T-cell (primary cell): Measurements from ENCODE around the gene CDC14A. TPM values are rescaled to one million over a fixed set of nuclear protein-coding genes. Genes with fewer than 3 reads are reported as not detected.
A peak's percentile ranks its signal among the peaks of the same experiment; 100 is the strongest.

Experiments
- ATAC-seq, 4 experiments: fragments of 200-7000 bp in 3 of 4; fragments of 150-1000 bp in 1 of 4; cut with Tn5 transposase; replicated peaks in 1 of 4; 1 replicate in 3 of 4; 2 replicates in 1 of 4; pipeline ENCODE4 v1.10.0; 2021; ENCODE audit warnings: moderate library complexity in 3 of 4, mild to moderate bottlenecking in 2 of 4, moderate number of reproducible peaks in 1 of 4
- CTCF ChIA-PET, 2 donors: fragments of 300-600 bp; sonication (Branson Sonifier 250); formaldehyde crosslinking; loops; one replicate each; lab custom pipeline; 2022; ENCODE audit warnings: antibody characterized with exemption in 2 of 2; lab: Charles Lee
- POLR2A ChIA-PET, 2 donors: fragments of 300-600 bp; sonication (Branson Sonifier 250); formaldehyde crosslinking; loops; one replicate each; lab custom pipeline; 2022; ENCODE audit warnings: antibody characterized with exemption in 2 of 2; lab: Charles Lee
- DNase-seq, 35 experiments: peaks; one replicate each; pipeline versions ENCODE4 v3.0.0 to v3.0.0-alpha.2; 2013 to 2023
- H3K27ac ChIP-seq: one replicate; pipeline ENCODE4 v1.5.1; 2013; ENCODE audit warnings: low read length
- H3K27me3 ChIP-seq, 2 experiments: replicated peaks in 1 of 2; 1 replicate in 1 of 2; 2 replicates in 1 of 2; pipeline versions ENCODE4 v1.6.1 to v1.7.0; 2013; ENCODE audit warnings: low read length in 1 of 2, mixed read lengths in 1 of 2; ENCODE audit not compliant: control insufficient read depth in 2 of 2, insufficient read depth in 2 of 2; ENCODE audit errors: extremely low read depth in 1 of 2
- H3K36me3 ChIP-seq, 2 donors: 1 replicate in 1 of 2; 2 replicates in 1 of 2; pipeline versions ENCODE4 v1.6.1 to v1.7.0; 2013; ENCODE audit warnings: low read length in 1 of 2; ENCODE audit not compliant: control insufficient read depth in 2 of 2, insufficient read depth in 1 of 2; ENCODE audit errors: extremely low read depth in 1 of 2
- H3K4me1 ChIP-seq, 2 experiments: 1 replicate in 1 of 2; 2 replicates in 1 of 2; pipeline versions ENCODE4 v1.6.1 to v1.7.0; 2013; ENCODE audit warnings: low read length in 2 of 2, mixed read lengths in 1 of 2; ENCODE audit not compliant: insufficient read depth in 2 of 2, control insufficient read depth in 1 of 2; ENCODE audit errors: extremely low read depth in 1 of 2
- H3K4me3 ChIP-seq, 2 donors: 1 replicate in 1 of 2; 2 replicates in 1 of 2; pipeline versions ENCODE4 v1.5.1 to v1.7.0; 2013; ENCODE audit warnings: mild to moderate bottlenecking in 2 of 2, low read length in 1 of 2, moderate library complexity in 1 of 2; ENCODE audit not compliant: control insufficient read depth in 1 of 2; ENCODE audit errors: extremely low read depth in 1 of 2
- H3K9me3 ChIP-seq: 2 replicates; pipeline ENCODE4 v1.7.0; 2013
- H3K27ac Mint-ChIP-seq, 2 donors: one replicate each; pipeline ENCODE4 v1.8.0; 2020 to 2021; ENCODE audit warnings: mild to moderate bottlenecking in 2 of 2, mixed read lengths in 2 of 2
- H3K27me3 Mint-ChIP-seq, 2 donors: one replicate each; pipeline ENCODE4 v1.8.0; 2021 to 2022; ENCODE audit warnings: mixed read lengths in 2 of 2
- H3K36me3 Mint-ChIP-seq: one replicate; pipeline ENCODE4 v1.8.0; 2021; ENCODE audit warnings: mixed read lengths
- H3K4me1 Mint-ChIP-seq, 3 donors: one replicate each; pipeline ENCODE4 v1.8.0; 2020 to 2022; ENCODE audit warnings: mixed read lengths in 3 of 3, mild to moderate bottlenecking in 1 of 3
- H3K4me3 Mint-ChIP-seq, 3 donors: one replicate each; pipeline ENCODE4 v1.8.0; 2020 to 2022; ENCODE audit warnings: mild to moderate bottlenecking in 3 of 3, mixed read lengths in 3 of 3, moderate library complexity in 3 of 3
- H3K9me3 Mint-ChIP-seq, 3 donors: one replicate each; pipeline ENCODE4 v1.8.0; 2020 to 2022; ENCODE audit warnings: mixed read lengths in 3 of 3
- WGBS: methylation state at CpG from one replicate; pipeline ENCODE4 v1.1.5; 2013; ENCODE audit warnings: missing lambda C conversion rate; ENCODE audit not compliant: insufficient coverage; 5-methylcytosine and 5-hydroxymethylcytosine counted together
- total RNA-seq, 35 experiments: library from RNA in 6 of 35; stranded (reverse) in 6 of 35; fragments of 120-200 nt in 1 of 35; gene quantifications; one replicate each; pipeline versions ENCODE4 v1.2.1 to v1.2.4 and lab custom pipeline; 2013 to 2026

CDC14A gene
- total RNA-seq, 5 donors from 2014 or later (not counting 1 experiment from before 2014, with no cell fraction given): 77.1 to 169 (median 91.6) TPM

DNA sequence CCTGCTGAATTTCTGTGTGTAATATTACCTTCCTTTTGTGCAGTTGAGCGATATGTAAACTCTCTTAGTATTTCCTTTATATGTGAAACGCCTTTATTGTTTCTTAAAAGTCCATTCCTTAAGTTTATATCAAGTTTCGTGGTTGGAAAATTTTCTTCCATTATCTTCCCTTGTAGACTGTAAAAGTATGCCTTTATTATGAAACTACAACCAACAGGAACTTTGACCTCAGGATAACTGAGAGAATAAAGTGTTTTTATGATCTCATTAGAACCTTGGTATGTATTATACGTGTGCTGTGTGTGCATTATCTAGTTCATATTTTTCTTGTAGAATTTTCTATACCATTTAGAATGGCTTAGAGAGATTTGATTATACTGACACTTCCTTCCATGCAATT lies 3.1 kb upstream of the CDC14A start:
- ChIA-PET POLR2A (no interaction called here), CTCF (no interaction called here)
- H3K4me1 Mint-ChIP-seq: peaks cover 7 to 19% (median 10%) of the 10 kb centered on the region in 3 donors
- no peak overlapping the region for H3K27ac Mint-ChIP-seq
- H3K36me3 ChIP-seq: no peaks in the 10 kb centered on the region
- WGBS: no CpG with 5 or more reads among the region's 4 CpGs
- H3K4me1 ChIP-seq: peaks cover 4 to 7% of the 10 kb centered on the region in 2 experiments
- no peaks in the 10 kb centered on the region for H3K9me3 ChIP-seq
- no peaks in the 10 kb centered on the region for H3K9me3 Mint-ChIP-seq
- H3K27me3 ChIP-seq: no peaks in the 10 kb centered on the region
- no peak overlapping the region for H3K27ac ChIP-seq
- H3K27me3 Mint-ChIP-seq: no peaks in the 10 kb centered on the region
- DNase-seq: no peak
- no peak overlapping the region for H3K4me3 Mint-ChIP-seq
- H3K4me3 ChIP-seq: no peak overlapping the region
- no peak for ATAC-seq
- peaks cover 8% of the 10 kb centered on the region for H3K36me3 Mint-ChIP-seq

DNA sequence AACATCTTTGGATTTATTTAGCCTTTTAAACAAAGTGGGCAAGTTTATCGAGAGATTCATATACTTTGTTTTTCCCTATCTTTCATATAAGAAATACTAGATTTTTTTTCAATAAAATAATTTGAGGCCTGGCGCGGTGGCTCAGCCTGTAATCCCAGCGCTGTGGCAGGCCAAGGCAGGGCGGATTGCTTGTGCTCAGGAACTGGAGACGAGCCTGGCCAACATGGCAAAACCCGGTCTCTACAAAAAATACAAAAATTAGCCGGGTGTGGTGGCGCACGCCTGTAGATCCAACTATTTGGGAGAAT lies 1.6 kb upstream of the CDC14A start:
- Histone ChIP-seq H3K4me1 (peaks cover 10 to 18% of the 10 kb centered on the region in 2 experiments), H3K27me3 (no peaks in the 10 kb centered on the region), H3K27ac (peak overlapping the region; percentile 87), H3K4me3 (peak overlapping the region; percentile 67 to 96), H3K36me3 (peaks cover 0 to 9% of the 10 kb centered on the region in 2 donors), H3K9me3 (no peaks in the 10 kb centered on the region)
- no CpG with 5 or more reads among the region's 10 CpGs for WGBS
- Mint-ChIP-seq H3K36me3 (peaks cover 19% of the 10 kb centered on the region), H3K4me1 (peaks cover 22 to 34% (median 24%) of the 10 kb centered on the region in 3 donors), H3K4me3 (peak overlapping the region; percentile 90 to 100 (median 96)), H3K27me3 (no peaks in the 10 kb centered on the region), H3K27ac (peak overlapping the region; percentile 95 to 98), H3K9me3 (no peaks in the 10 kb centered on the region)
- POLR2A ChIA-PET: interaction anchor here (0.5 to 1.3 kb wide), 3 partner anchors 51 to 90 kb away, joined by 3 to 8 read pairs (median 5); no protein-coding TSS in a partner anchor
- CTCF ChIA-PET: interaction anchor here in 1 of 2 donors (0.5 to 1.1 kb wide), 3 partner anchors 46 to 959 kb away, joined by 3 to 5 read pairs (median 3); no protein-coding TSS in a partner anchor
- ATAC-seq: no peak
- DNase-seq: no peak

DNA sequence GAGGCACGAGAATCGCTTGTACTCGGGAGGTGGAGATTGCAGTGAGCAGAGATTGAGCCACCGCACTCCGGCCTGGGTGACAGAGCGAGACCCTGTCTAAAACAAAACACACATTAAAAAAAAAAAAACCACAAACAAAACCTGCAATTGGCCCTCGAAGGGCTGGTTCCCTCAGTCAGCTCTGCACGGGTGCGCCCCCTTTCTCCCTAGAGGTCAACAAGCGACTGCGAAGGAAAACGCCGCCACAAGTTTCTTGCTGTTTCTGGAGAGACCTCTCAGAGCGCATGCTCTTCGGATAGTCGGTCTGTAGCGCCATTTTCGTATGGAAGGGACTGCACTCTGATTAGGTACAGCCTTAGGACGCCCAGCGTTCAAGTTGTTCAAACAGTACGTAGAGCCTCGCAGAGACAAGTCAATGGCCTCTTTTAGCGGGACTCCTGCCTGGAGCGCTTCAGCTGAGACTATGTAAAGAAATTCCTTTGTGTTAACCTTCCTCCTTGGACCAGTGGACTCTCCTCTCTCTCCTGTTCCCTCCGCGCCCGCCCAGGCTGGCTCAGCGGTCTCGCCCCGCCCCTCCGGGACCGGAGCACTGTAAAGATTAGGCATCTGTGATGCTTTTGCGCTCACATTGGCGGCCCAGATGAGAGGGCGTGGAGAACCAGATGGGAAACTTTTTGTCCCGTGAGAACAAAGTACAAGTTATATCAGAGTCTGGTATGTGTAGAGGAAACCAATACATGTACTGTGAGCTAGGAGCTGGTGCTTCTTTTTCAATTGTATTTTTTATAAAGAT lies 1.0 kb upstream of the CDC14A start:
- Mint-ChIP-seq H3K27me3 (no peaks in the 10 kb centered on the region), H3K27ac (peak overlapping the region; percentile 95 to 98), H3K36me3 (peaks cover 24% of the 10 kb centered on the region), H3K4me1 (peaks cover 27 to 39% (median 30%) of the 10 kb centered on the region in 3 donors), H3K9me3 (no peaks in the 10 kb centered on the region), H3K4me3 (peak overlapping the region; percentile 90 to 100 (median 96))
- Histone ChIP-seq H3K36me3 (peaks cover 0 to 14% of the 10 kb centered on the region in 2 donors), H3K27ac (peak overlapping the region; percentile 87), H3K9me3 (no peaks in the 10 kb centered on the region), H3K27me3 (no peaks in the 10 kb centered on the region), H3K4me3 (peak overlapping the region; percentile 67 to 96), H3K4me1 (peaks cover 16 to 22% of the 10 kb centered on the region in 2 experiments)
- CTCF ChIA-PET: interaction anchor here (0.5 to 4.0 kb wide), 8 partner anchors 45 to 958 kb away, joined by 3 to 26 read pairs (median 4); no protein-coding TSS in a partner anchor
- DNase-seq (peak; percentile 71 to 92 (median 85)), ATAC-seq (peak; percentile 66 to 79 (median 70))
- WGBS: 0% methylated on average over 29 of the region's 36 CpGs
- POLR2A ChIA-PET: interaction anchor here (0.5 to 1.6 kb wide), 18 partner anchors 12 to 1207 kb away, joined by 3 to 11 read pairs (median 4); partner anchors contain the start of genes RTCA (in 1 of the 2), SASS6 (in 1 of the 2) and TRMT13 (in 1 of the 2)

DNA sequence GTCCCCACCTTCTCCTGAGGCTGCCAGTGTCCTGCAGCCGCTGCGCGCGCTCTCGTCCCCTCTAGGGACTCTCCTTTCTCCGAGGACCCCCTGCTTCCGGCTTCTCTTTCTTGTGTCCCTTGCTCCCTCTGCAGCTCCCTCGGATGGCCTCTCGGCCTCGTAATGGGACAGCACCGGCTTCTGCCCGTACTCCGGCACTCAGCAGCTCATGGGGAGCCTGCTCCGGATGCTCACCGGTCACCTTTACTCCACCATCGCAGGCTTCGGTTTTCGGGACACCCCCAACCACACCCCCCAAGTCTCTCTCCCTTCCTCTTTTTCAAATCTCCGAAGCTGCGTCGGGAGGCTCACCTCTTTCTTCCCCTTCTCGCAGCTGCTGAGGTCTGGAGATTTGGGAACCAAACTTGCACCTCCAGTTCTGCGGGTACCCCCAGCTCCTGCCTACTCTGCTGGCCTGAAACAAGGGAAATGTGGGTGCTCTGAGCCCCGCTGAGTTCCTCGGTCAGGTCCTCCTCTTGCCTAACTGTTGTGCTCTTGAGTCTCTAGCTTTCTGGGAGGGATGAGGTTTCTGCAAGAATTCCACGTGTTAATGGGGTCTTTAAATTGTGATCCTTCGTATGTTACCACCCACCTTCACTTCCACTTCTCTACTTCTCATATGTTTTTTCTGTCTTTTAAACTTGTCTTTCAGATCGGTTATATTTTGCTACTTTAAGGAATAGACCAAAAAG lies 930 bp downstream of the CDC14A start:
- POLR2A ChIA-PET: interaction anchor here (0.5 to 2.4 kb wide), 36 partner anchors 8 to 1168 kb away, joined by 3 to 17 read pairs (median 4); partner anchors contain the start of genes RTCA (in 1 of the 2) and SLC30A7 (in 1 of the 2)
- peak overlapping the region; percentile 87 for H3K27ac ChIP-seq
- peaks cover 38% of the 10 kb centered on the region for H3K36me3 Mint-ChIP-seq
- peaks cover 30 to 32% of the 10 kb centered on the region in 2 experiments for H3K4me1 ChIP-seq
- 0% methylated on average over 23 of the region's 28 CpGs for WGBS
- peaks cover 46 to 59% (median 47%) of the 10 kb centered on the region in 3 donors for H3K4me1 Mint-ChIP-seq
- peak in 3 of 4 experiments; percentile 2 to 8 (median 7) for ATAC-seq
- H3K36me3 ChIP-seq: peaks cover 0 to 27% of the 10 kb centered on the region in 2 donors
- no peaks in the 10 kb centered on the region for H3K27me3 Mint-ChIP-seq
- DNase-seq: peak in 34 of 35 experiments; percentile 3 to 50 (median 24)
- H3K9me3 ChIP-seq: no peaks in the 10 kb centered on the region
- H3K27me3 ChIP-seq: no peaks in the 10 kb centered on the region
- H3K9me3 Mint-ChIP-seq: no peaks in the 10 kb centered on the region
- H3K27ac Mint-ChIP-seq: peak overlapping the region; percentile 90 to 96
- CTCF ChIA-PET: interaction anchor here (0.7 to 4.0 kb wide), 18 partner anchors 9 to 107 kb away, joined by 3 to 26 read pairs (median 5); no protein-coding TSS in a partner anchor
- H3K4me3 Mint-ChIP-seq: peak overlapping the region; percentile 90 to 100 (median 96)
- peak overlapping the region; percentile 67 to 96 for H3K4me3 ChIP-seq

DNA sequence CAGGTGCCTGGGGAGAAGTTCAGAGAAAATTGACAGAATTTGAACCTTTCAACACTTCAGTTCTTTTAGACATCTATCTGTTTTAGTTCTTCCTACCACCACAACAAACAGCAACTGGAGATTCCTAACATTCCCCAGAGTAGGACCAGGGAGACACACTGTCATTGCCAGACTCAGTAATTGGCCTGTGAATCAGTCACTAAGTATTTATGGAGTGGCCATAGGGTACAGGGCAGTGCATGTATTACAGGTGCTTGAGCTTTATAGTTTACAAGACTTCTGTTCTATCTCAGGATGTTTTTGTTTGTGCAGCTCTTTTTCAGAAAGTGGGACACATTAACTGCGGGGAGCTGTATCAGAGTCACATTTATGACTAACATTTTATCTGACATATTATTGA lies 1.7 kb downstream of the CDC14A start:
- ChIA-PET POLR2A (interaction anchor here (0.6 to 2.4 kb wide), 23 partner anchors 9 to 104 kb away, joined by 3 to 17 read pairs (median 4); partner anchors contain the start of gene RTCA (in 1 of the 2)), CTCF (interaction anchor here (0.9 to 4.0 kb wide), 14 partner anchors 9 to 106 kb away, joined by 3 to 26 read pairs (median 4); no protein-coding TSS in a partner anchor)
- Mint-ChIP-seq H3K27ac (peak overlapping the region; percentile 90 to 96), H3K27me3 (no peaks in the 10 kb centered on the region), H3K36me3 (peaks cover 41% of the 10 kb centered on the region), H3K9me3 (no peaks in the 10 kb centered on the region), H3K4me3 (peak overlapping the region; percentile 90 to 100 (median 96)), H3K4me1 (peaks cover 53 to 66% (median 55%) of the 10 kb centered on the region in 3 donors)
- Histone ChIP-seq H3K27ac (peak overlapping the region; percentile 11), H3K36me3 (peaks cover 2 to 27% of the 10 kb centered on the region in 2 donors), H3K27me3 (no peaks in the 10 kb centered on the region), H3K9me3 (no peaks in the 10 kb centered on the region), H3K4me3 (peak overlapping the region; percentile 67 to 96), H3K4me1 (peaks cover 31 to 38% of the 10 kb centered on the region in 2 experiments)
- DNase-seq (no peak), ATAC-seq (no peak)
- WGBS: no CpG with 5 or more reads among the region's 1 CpG
